Thyroid gland (tissue), 4 donors: ENCODE measurements around the gene CDH23. TPM values are rescaled to one million over a fixed set of nuclear protein-coding genes. Genes with fewer than 3 reads are reported as not detected.

ENCODE experiments used
- DNase-seq, 2 donors: peaks; one replicate each; pipeline ENCODE4 v3.0.0-alpha.2; 2019
- H3K27ac ChIP-seq, 3 donors: fragments of 200-600 bp; sonication (generic); 1 replicate in 2 of 3; 2 replicates in 1 of 3; pipeline ENCODE4 v1.5.1; 2016 to 2019; ENCODE audit warnings: mild to moderate bottlenecking in 1 of 3, moderate library complexity in 1 of 3
- H3K27me3 ChIP-seq: fragments of 200-600 bp; sonication (generic); one replicate; pipeline ENCODE4 v1.5.1; 2019
- H3K36me3 ChIP-seq, 2 donors: fragments of 200-600 bp; sonication (generic); one replicate each; pipeline ENCODE4 v1.5.1; 2016 to 2019
- H3K4me1 ChIP-seq, 2 donors: fragments of 200-600 bp; sonication (generic); one replicate each; pipeline ENCODE4 v1.5.1; 2017 to 2019
- H3K4me3 ChIP-seq, 3 donors: fragments of 200-600 bp; sonication (generic); replicated peaks in 1 of 3; 1 replicate in 2 of 3; 2 replicates in 1 of 3; pipeline ENCODE4 v1.5.1; 2016; ENCODE audit warnings: mild to moderate bottlenecking in 1 of 3
- H3K9me3 ChIP-seq: fragments of 200-600 bp; sonication (generic); one replicate; pipeline ENCODE4 v1.5.1; 2017
- POLR2A ChIP-seq, 2 donors: fragments of 450-650 bp; IDR thresholded peaks; one replicate each; pipeline ENCODE4 v1.6.1; 2017; ENCODE audit warnings: antibody characterized with exemption in 2 of 2, mild to moderate bottlenecking in 2 of 2, moderate library complexity in 1 of 2
- WGBS, 2 donors: methylation state at CpG; one replicate each; pipeline ENCODE4 v1.1.5; 2017; 5-methylcytosine and 5-hydroxymethylcytosine counted together
- intact Hi-C: fragments of 100-400 bp; cut with DNase I; formaldehyde crosslinking; loops from one replicate; pipeline ENCODE4 v1.15.1; 2023
- total RNA-seq, 4 donors: library from RNA; depleted of rRNA; stranded (reverse); fragments of >200 nt; gene quantifications; one replicate each; pipeline ENCODE4 v1.2.3, GENCODE V29; 2016
- TF ChIP-seq, protein P1 (sequence below), 6 experiments: fragments of 200-600 bp in 3 of 6; fragments of 450-650 bp in 3 of 6; sonication (generic) in 3 of 6; IDR thresholded peaks; one replicate each; pipeline ENCODE4 v1.5.1; 2016 to 2019; ENCODE audit warnings: antibody characterized with exemption in 6 of 6, mild to moderate bottlenecking in 2 of 6, inconsistent platforms in 1 of 6, moderate library complexity in 1 of 6

CDH23 gene
- total RNA-seq, 4 donors from 2014 or later, result 3.0 to 4.2 (median 3.9) TPM

- TF ChIP-seq, protein P1, sequence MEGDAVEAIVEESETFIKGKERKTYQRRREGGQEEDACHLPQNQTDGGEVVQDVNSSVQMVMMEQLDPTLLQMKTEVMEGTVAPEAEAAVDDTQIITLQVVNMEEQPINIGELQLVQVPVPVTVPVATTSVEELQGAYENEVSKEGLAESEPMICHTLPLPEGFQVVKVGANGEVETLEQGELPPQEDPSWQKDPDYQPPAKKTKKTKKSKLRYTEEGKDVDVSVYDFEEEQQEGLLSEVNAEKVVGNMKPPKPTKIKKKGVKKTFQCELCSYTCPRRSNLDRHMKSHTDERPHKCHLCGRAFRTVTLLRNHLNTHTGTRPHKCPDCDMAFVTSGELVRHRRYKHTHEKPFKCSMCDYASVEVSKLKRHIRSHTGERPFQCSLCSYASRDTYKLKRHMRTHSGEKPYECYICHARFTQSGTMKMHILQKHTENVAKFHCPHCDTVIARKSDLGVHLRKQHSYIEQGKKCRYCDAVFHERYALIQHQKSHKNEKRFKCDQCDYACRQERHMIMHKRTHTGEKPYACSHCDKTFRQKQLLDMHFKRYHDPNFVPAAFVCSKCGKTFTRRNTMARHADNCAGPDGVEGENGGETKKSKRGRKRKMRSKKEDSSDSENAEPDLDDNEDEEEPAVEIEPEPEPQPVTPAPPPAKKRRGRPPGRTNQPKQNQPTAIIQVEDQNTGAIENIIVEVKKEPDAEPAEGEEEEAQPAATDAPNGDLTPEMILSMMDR (IDR thresholded peaks at IDR 0.05), result no peak
- TF ChIP-seq POLR2A (IDR thresholded peaks at IDR 0.05), result no peak
- Histone ChIP-seq H3K4me3 (no peak overlapping the region), H3K27me3 (no peaks in the 10 kb centered on the region), H3K4me1 (peaks cover 13 to 19% of the 10 kb centered on the region in 2 donors), H3K9me3 (no peaks in the 10 kb centered on the region), H3K36me3 (no peaks in the 10 kb centered on the region), H3K27ac (no peak overlapping the region)
- WGBS, 2 donors, result 84 to 88% methylated on average over 10 of the region's 10 CpGs
- no peak for DNase-seq
- intact Hi-C loops, result no loop called here
Measured at GRCh38 chr10:71632896-71633600, 236.3 kb downstream of the CDH23 start.

DNA sequence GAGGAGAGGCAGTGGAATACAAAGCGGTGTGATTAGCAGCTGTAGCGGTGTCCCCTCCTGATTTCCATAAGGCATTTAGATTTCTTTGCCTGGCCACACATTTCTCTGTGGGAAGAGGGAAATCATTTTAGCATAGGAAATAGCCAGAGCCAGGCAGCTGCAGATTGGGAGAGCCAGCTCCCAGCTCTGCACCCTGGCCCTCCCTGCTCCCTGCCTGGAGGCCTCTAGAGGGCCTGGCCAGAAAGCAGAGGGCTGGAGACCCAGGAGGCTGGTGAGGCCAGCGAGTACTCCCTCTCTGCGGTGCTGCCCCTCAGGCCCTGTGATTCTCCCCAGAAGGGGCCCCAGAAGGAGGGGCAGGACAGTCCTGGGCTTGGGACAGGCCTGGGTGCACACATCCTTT lies 237.2 kb downstream of the CDH23 start:
- peaks cover 13 to 19% of the 10 kb centered on the region in 2 donors for H3K4me1 ChIP-seq
- no peaks in the 10 kb centered on the region for H3K9me3 ChIP-seq
- intact Hi-C loops, result no loop called here
- H3K27ac ChIP-seq, result no peak overlapping the region
- H3K27me3 ChIP-seq, result no peaks in the 10 kb centered on the region
- WGBS, 2 donors, result 87 to 94% methylated on average over 2 to 4 of the region's 4 CpGs
- no peak for DNase-seq
- H3K4me3 ChIP-seq, result no peak overlapping the region
- no peaks in the 10 kb centered on the region for H3K36me3 ChIP-seq
- TF ChIP-seq POLR2A (IDR thresholded peaks at IDR 0.05), result no peak
- TF ChIP-seq, protein P1 (IDR thresholded peaks at IDR 0.05), result no peak

DNA sequence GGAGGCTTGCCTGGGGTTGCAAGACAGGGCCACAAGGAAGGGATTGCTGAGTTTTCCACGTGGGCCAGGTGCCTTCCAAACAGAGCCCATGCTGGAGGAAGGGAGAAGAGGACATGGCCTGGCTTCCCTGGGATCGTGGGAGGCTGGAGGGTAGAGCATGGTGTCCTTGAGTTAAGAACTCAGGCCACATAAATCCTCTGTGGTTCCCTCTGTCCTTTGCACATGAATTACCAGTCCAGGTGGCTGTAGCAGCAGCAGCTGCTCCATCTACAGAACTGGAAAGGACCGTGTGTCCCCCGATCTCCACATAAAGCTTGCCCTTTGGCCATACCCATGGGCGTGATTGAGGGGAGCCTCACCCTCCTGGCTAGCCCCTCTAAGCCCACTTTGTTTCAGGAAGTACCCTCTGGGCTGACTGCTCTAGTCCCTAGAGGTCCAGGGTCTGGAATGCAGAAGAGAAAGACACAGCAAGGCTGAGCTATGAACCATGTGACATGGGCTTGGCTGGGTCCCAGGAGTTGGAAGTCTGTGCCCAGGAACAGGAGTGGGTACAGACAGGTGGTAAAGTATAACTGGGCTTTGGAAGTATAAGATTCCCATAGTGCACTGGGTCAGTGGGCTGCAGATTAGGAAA lies 237.9 kb downstream of the CDH23 start:
- peaks cover 13 to 19% of the 10 kb centered on the region in 2 donors for H3K4me1 ChIP-seq
- WGBS, 2 donors, result 49 to 56% methylated on average over 5 of the region's 5 CpGs
- DNase-seq, result peak; percentile 88 to 91
- TF ChIP-seq, protein P1 (IDR thresholded peaks at IDR 0.05), result no peak
- TF ChIP-seq POLR2A (IDR thresholded peaks at IDR 0.05), result no peak
- H3K27me3 ChIP-seq, result no peaks in the 10 kb centered on the region
- intact Hi-C loops, result no loop called here
- no peaks in the 10 kb centered on the region for H3K36me3 ChIP-seq
- H3K4me3 ChIP-seq, result no peak overlapping the region
- no peaks in the 10 kb centered on the region for H3K9me3 ChIP-seq
- no peak overlapping the region for H3K27ac ChIP-seq

DNA sequence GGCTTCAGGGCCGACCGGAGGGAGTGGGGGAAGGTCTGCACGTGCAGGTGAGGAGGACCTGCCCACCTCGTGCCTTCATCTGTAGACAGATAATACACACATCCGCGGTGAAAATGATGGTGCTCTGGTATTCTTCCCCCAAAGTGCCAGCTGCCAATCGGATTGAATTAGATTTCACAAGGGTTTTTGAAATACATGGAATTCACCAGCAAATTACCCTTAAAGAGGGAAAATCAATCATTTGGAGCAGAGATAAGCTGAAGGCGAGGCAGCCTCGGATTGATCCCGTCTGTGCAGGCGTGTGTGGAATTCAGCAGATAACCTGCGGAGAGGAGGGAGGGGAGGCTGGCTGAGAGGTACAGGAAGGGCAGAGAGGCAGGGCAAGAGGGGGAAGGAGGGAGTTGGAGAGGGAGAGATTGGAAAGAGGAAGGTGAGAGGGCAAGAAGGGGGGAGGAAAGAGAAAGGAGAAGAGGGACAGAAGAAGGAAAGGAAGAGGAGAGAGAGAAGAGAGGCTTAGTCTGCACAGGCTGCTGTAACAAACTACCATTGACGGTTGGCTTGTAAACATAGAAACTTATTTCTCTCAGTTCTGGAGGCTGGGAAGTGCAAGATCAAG lies 238.6 kb downstream of the CDH23 start:
- WGBS, 2 donors, result 42 to 56% methylated on average over 13 of the region's 13 CpGs
- H3K27ac ChIP-seq, result no peak overlapping the region
- H3K9me3 ChIP-seq, result no peaks in the 10 kb centered on the region
- peaks cover 13 to 19% of the 10 kb centered on the region in 2 donors for H3K4me1 ChIP-seq
- intact Hi-C loops, result no loop called here
- TF ChIP-seq POLR2A (IDR thresholded peaks at IDR 0.05), result no peak
- TF ChIP-seq, protein P1 (IDR thresholded peaks at IDR 0.05), result no peak
- H3K4me3 ChIP-seq, result no peak overlapping the region
- no peaks in the 10 kb centered on the region for H3K36me3 ChIP-seq
- DNase-seq, result no peak
- H3K27me3 ChIP-seq, result no peaks in the 10 kb centered on the region

DNA sequence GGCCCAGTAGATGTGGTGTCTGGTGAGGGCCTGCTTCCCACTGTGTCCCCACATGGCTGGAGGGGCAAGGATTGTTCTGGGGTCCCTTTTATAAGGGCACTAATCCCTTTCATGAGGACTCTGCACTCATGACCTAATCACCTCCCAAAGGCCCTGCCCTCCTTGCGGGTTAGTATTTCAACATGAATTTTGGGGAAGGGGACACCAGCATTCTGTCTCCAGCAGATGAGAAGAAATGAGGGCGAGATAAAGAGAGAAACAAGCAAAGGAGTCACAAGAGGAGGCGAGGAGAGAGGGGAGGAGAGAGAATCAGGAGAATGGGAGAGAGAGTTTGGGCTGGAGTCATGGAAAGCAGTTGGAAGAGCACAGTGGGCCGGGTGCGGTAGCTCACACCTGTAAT lies 239.1 kb downstream of the CDH23 start:
- Histone ChIP-seq H3K27me3 (no peaks in the 10 kb centered on the region), H3K4me1 (peaks cover 13 to 19% of the 10 kb centered on the region in 2 donors), H3K4me3 (no peak overlapping the region), H3K9me3 (no peaks in the 10 kb centered on the region), H3K36me3 (no peaks in the 10 kb centered on the region), H3K27ac (no peak overlapping the region)
- DNase-seq, result no peak
- intact Hi-C loops, result no loop called here
- WGBS, 2 donors, result 94 to 96% methylated on average over 5 of the region's 5 CpGs
- TF ChIP-seq, protein P1 (IDR thresholded peaks at IDR 0.05), result no peak
- TF ChIP-seq POLR2A (IDR thresholded peaks at IDR 0.05), result no peak
